HT1080 (cell line): Measurements from ENCODE around the gene MDM4. TPM values are rescaled to one million over a fixed set of nuclear protein-coding genes. Genes with fewer than 3 reads are reported as not detected.

Experiments used
- DNase-seq: peaks from one replicate; pipeline ENCODE4 v3.0.0-alpha.2; 2015; ENCODE audit warnings: low read depth
- small RNA-seq: library from RNA; depleted of rRNA; stranded (forward); fragments of <200 nt; gene quantifications from one replicate; pipeline ENCODE3, GENCODE V24; 2014
- total RNA-seq: library from RNA; depleted of rRNA; stranded (reverse); fragments of >200 nt; shearing (Covaris generic); gene quantifications from 2 replicates; pipeline ENCODE4 v1.2.3, GENCODE V29; 2014; rRNA removed

MDM4 gene
- total RNA-seq, 1 experiment from 2014 or later: 9.2 TPM

GRCh38 chr1:204602871-204603542, 86.8 kb downstream of the MDM4 start:
- DNase-seq: no peak

GRCh38 chr1:204605791-204606190, 89.6 kb downstream of the MDM4 start:
- no peak for DNase-seq

Small RNAs within 50 kb of the gene (small RNA-seq; reads per million reads assigned to genes)
- 63.8 reads per million, percentile 95 among the genes with 10 or more reads in this experiment for gene RNA5SP74

Other genes with a start within 250 kb of the MDM4 start
- gene PLEKHA6, start 156.5 kb upstream of the MDM4 start, total RNA-seq: 0.19 and 0.33 TPM in 2 replicates
- gene PPP1R15B, start 104.6 kb upstream of the MDM4 start, total RNA-seq: 21.3 and 27.4 TPM in 2 replicates
- gene PIK3C2B, start 21.6 kb upstream of the MDM4 start, total RNA-seq: 2.8 and 4.6 TPM in 2 replicates
- 0.06 and 0.07 TPM in 2 replicates for gene LRRN2, start 169.3 kb downstream of the MDM4 start, total RNA-seq